Hypothalamus (tissue), 51 donors: ENCODE data around the gene ARHGAP45.
A peak's percentile ranks its signal among the peaks of the same experiment; 100 is the strongest.

ENCODE experiments used
- DNase-seq, 51 donors: peaks; one replicate each; lab custom pipeline; 2025; lab: John Stamatoyannopoulos, UW

Gene ARHGAP45

GRCh38 chr19:1101337-1101698 lies 34.4 kb downstream of the ARHGAP45 start:
- peak in 1 of 51 donors; percentile 31 for DNase-seq

DNA sequence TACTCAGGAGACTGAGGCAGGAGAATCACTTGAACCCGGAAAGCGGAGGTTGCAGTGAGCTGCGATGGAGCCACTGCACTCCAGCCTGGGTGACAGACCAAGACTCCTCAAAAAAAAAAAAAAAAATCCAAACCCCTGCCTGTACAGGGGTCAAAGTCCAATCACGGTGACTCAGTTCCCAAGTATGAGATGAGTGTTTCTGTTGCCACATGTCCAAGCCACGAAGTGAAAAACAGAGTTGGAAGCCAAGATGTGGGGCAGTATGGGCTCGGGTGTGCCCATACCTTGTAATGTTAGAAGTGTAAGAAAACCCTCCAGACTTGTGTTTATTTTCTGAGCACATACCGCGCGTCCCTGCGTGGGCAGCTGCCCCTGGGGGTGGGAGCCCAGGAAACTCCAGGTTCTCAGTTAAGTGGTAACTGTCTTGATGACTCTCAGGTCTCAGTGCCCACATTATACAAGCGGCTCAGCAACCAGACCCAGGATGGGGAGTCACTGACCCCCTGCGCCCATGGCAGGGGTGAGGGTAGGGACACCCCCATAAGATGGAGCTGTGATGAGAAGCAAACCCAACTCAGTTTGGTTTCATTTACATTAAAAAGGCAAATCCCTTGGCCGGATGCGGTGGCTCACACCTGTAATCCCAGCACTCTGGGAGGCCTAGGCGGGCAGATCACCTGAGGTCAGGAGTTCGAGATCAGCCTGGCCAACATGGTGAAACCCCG lies 35.6 kb downstream of the ARHGAP45 start:
- peak in 1 of 51 donors; percentile 3 for DNase-seq

DNA sequence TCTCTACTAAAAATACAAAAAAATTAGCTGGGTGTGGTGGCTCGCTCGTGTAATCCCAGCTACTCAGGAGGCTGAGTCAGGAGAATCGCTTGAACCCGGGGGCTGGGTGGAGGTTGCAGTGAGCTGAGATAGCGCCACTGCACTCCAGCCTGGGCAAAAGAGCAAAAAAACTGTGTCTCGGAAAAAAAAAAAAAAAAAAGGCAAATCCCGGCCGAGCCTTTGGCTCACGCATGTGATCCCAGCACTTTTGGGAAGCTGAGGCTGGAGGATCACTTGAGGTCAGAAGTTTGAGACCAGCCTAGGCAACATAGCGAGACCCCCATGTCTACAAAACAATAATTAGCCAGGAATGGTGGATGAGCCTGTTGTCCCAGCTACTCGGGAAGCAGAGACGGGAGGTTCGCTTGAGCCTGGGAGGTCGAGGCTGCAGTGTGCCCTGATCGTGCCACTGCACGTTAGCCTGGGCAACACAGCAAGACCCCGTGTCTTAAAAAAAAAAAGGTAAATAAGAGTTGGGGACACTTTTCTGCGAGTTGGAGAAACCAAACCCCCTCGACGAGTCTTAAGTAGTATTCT lies 36.3 kb downstream of the ARHGAP45 start:
- no peak for DNase-seq

DNA sequence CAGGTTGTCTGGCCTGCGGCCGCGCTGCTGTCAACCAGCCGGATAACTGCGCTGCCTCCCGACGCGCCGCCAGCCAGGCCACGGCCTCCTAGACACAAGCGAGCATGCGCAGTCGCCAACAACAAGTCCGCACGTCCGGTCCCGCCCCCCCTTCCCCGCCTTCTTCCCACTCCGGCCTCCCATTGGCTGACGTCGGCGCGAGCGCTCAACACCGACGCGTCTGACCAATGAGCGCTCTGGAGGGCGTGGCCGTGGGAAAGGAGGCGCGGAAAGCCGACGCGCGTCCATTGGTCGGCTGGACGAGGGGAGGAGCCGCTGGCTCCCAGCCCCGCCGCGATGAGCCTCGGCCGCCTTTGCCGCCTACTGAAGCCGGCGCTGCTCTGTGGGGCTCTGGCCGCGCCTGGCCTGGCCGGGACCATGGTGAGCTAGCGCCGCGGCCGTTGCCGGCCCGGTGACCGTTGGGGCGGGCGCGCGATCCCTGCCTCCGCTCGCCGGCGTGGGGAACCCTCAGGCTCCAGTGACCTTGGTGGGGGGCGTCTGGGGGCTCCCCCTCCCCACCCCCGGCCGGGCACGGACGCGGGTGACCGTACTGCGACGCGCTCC lies 36.8 kb downstream of the ARHGAP45 start, which contains the start of gene GPX4:
Gene GPX4 (plus strand): TSS at position 287 of the 603 bp plus-strand sequence. CDS start 50 bp downstream, at position 337.
- DNase-seq = peak; percentile 89 to 99 (median 97)

DNA sequence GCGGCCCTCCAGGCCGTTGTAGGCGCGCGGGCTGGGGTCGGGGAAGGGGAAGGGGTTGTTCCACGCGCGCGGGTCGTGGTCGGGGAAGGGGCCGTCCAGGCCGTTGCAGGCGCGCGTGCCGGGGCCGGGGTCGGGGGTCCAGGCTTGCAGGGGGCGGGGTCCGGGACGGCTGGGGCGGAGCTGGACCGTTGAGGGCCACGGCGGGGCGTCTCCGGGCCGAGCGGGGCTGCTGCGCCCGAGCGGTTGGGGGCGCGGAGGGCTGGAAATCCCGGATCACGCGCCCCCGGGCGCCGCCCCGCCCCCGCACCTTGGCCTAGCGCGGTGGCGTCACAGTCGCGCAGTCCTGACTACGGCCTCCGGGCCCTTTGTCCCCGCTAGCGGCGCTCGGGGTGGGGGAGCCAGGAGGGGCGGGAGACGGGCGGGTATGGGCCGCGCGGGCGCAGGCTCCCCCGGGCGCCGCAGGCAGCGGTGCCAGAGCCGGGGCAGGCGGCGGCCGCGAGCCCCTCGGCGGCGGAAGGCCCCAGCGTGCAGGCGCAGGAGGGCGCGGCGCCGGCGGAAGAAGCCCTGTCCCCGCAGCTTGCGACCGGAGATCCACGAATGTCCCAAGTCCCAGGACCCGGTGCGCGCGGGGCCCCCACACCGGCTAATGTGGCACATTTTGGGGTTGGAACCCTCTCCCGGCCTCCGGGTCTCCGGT lies 37.5 kb downstream of the ARHGAP45 start:
- DNase-seq = peak in 49 of 51 donors; percentile 28 to 85 (median 68)

GRCh38 chr19:1105008-1105872 lies 38.3 kb downstream of the ARHGAP45 start:
- peak in 5 of 51 donors; percentile 12 to 57 (median 34) for DNase-seq

DNA sequence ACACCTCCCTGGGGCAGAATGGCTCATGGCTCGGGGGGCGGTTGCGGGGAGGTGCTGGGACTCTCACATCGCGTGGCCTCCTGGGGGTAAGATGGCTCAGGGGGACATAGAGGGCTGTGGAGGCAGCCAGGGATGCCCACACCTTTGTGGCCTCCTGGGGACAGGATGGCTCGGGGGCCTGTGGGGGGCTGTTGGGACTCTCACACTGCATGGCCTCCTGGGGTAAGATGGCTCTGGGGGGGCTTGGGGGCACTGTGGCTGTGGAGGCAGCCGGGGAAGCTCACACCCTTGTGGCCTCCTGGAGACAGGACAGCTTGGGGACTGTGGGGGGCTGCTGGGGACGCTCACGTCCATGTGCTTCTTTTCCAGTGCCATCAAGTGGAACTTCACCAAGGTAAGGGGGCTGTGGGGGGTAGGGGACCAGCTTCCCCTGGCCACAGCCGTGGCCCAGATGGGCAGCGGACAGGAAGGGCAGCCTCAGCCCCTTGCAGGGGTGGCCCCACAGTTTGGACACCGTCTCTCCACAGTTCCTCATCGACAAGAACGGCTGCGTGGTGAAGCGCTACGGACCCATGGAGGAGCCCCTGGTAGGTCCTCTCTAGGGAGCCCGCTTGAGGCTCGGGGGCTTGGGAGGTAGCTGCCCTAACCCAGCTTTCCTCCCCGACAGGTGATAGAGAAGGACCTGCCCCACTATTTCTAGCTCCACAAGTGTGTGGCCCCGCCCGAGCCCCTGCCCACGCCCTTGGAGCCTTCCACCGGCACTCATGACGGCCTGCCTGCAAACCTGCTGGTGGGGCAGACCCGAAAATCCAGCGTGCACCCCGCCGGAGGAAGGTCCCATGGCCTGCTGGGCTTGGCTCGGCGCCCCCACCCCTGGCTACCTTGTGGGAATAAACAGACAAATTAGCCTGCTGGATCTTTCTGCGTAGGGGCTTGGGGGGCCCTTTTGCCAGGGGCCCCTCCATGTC lies 39.2 kb downstream of the ARHGAP45 start:
- DNase-seq = no peak

DNA sequence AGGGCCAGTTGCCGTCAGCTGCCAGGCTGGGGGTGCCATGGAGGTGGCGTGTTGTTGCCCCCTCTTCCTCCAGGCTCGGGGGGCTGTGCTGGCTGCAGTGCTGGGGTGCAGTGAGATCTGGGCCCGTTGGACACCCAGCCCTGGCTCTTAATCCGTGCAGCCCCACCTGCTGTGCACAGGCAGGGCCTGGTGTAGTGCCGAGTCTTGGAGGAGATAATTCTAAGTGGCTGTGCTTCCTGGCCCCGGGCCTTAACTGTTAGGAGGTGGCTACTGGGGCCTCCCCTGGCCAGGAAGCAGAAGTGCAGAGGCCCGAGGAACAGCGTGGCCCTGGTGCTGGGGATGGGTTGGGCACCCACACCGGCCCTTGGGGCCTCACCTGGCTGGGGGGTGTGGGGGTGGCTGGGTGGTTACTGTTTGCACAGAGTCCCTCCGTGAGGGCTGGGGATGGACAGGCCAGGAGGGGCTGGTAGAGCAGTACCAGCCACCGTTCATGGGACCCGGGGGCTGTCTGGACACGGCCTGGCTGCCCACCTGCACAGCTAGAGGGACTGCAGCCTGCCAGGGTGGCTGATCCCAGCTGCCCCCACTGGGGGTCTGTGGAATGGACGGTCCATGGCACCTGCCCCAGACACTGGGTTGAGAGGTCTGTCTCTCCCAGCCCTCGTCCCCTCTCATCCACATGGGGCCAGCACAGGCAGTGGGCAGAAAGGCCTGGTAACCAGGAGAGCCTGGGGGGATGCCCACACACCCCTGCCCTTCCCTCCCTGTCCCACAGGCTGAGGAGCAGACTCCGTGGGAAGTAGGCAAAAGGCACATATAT lies 40.1 kb downstream of the ARHGAP45 start:
- no peak for DNase-seq

- DNase-seq = no peak
Observed at GRCh38 chr19:1107661-1108261, 40.8 kb downstream of the ARHGAP45 start.

DNA sequence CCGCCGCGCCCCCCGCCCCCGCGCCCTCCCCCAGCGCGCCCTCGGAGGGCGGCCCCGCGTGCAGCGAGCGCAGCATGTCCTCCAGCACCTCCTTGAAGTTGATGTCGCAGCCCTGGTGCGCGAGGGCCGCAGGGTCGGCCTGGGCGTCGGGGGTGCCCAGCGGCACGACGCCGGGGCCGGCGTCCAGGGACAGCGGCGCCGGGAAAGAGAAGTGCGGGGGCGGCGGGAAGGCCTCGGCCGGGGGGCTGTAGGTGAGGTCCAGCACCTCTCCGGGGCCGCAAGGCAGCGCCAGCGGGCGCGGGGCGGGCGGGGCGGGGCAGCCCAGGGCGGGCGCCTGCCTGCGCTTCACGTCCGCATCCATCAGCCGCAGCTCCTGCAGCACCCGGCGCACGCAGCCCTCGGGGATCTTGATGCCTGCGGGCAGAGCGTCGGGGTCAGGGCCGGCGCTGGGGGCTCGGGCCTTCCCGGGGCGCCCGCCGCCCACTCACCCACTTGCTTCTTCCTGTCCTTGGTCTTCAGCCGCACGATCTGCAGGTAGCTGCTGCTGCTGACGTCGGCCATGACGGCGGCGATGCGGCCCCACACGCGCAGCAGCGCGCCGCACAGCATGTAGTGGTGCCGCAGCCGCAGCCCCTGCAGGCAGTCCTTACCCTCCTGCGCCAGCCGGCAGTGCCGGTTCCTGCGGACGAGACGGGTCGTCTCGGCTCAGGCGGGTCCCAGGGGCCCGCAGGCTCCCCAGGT lies 41.5 kb downstream of the ARHGAP45 start:
- no peak for DNase-seq

GRCh38 chr19:1109032-1109551 lies 42.1 kb downstream of the ARHGAP45 start:
- DNase-seq = no peak

DNA sequence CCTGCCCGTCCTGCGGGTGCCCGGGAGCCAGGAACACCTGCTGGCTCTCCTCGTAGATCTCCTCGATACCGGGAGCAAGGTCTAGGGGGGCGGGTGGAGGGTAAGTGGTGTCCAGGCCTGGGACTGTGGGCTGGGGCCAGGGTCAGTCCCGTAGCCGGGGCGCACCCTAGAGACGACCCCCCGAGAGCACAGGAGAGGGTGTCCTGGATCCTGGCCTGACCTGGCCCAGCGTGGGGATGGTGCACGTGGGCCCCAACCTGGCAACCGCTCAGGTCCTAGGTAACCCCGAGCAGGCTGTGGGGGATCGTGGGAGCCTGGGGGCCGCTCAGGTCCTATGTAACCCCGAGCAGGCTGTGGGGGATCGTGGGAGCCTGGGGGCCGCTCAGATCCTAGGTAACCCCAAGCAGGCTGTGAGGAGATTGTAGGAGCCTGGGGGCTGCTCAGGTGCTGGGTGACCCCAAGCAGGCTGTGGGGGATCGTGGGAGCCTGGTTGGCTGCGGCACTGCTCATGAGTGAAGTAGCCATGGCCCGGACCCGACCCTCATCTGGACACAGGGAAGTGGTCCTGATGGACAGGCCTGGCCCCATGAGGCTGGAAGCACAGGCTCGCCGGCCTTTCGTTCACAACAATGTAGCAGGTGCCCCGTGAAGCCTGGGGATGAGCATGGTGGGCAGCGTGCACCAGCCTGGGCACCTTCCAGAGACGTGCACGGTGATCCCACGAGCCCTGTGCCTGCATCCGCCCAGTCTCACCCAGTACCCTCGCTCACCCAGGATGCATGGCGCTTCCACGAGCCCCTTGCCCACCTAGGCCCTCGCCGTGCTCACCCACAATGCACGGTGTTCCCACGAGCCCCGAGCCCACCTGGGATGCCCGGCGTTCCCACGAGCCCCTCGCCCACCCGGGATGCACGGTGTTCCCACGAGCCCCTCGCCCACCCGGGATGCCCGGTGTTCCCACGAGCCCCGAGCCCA lies 43.0 kb downstream of the ARHGAP45 start:
- DNase-seq = no peak

GRCh38 chr19:1110809-1111640 lies 44.1 kb downstream of the ARHGAP45 start:
- no peak for DNase-seq

- DNase-seq = no peak
Observed at GRCh38 chr19:1111641-1112267, 44.8 kb downstream of the ARHGAP45 start.
